Adrenal gland (tissue), 5 donors: ENCODE measurements around the gene MAP3K3.

Source experiments
- CTCF ChIP-seq, 6 experiments: fragments of 450-650 bp in 4 of 6; fragments of 200-600 bp in 2 of 6; sonication (generic) in 1 of 6; IDR thresholded peaks; 1 replicate in 5 of 6; 2 replicates in 1 of 6; pipeline versions ENCODE4 v1.5.1 to v1.8.0; 2016 to 2021; ENCODE audit warnings: antibody characterized with exemption in 6 of 6, mild to moderate bottlenecking in 2 of 6, moderate library complexity in 1 of 6
- POLR2A ChIP-seq, 2 donors: fragments of 450-650 bp; IDR thresholded peaks; one replicate each; pipeline ENCODE4 v1.6.1; 2017; ENCODE audit warnings: antibody characterized with exemption in 2 of 2, mild to moderate bottlenecking in 2 of 2, moderate library complexity in 1 of 2
- donor health status: DM: no; HTN: no; CAD: no.

- no peak for TF ChIP-seq CTCF (IDR thresholded peaks at IDR 0.05)
- no peak for TF ChIP-seq POLR2A (IDR thresholded peaks at IDR 0.05)
These were observed 60.2 kb downstream of the MAP3K3 start for GRCh38 chr17:63682441-63682840.
